Stimulated activated CD4-positive, alpha-beta T cell treated with anti-CD3 and anti-CD28 coated beads, Interleukin-2, amount 100 ng/mL, for 4 hours (primary cell): ENCODE results near the gene AQP7.
"Not testable (repeated sequence)": the region's sequence is repeated elsewhere in the genome, so short reads cannot be mapped to it uniquely, and the experiment has no call there.

ENCODE experiments used
- DNase-seq: peaks from one replicate; pipeline ENCODE4 v3.0.0-alpha.2; 2020; ENCODE audit warnings: low read depth

AQP7 gene

GRCh38 chr9:33395159-33395879 lies 7.0 kb downstream of the AQP7 start:
- DNase-seq = not testable (repeated sequence)

- DNase-seq = not testable (repeated sequence)
These were observed 8.4 kb downstream of the AQP7 start for GRCh38 chr9:33393986-33394385.

- no peak for DNase-seq
These were observed 8.8 kb downstream of the AQP7 start for GRCh38 chr9:33393581-33393980.

- not testable (repeated sequence) for DNase-seq
These were observed 9.8 kb downstream of the AQP7 start for GRCh38 chr9:33392591-33393021.

GRCh38 chr9:33391111-33391771 lies 11.1 kb downstream of the AQP7 start:
- DNase-seq = not testable (repeated sequence)

- DNase-seq = no peak
These were observed 14.0 kb downstream of the AQP7 start for GRCh38 chr9:33388110-33388994.

- DNase-seq = not testable (repeated sequence)
These were observed 15.4 kb downstream of the AQP7 start for GRCh38 chr9:33386998-33387397.

- DNase-seq = not testable (repeated sequence)
These were observed 15.7 kb downstream of the AQP7 start for GRCh38 chr9:33386641-33386996.

GRCh38 chr9:33385979-33386640 lies 16.3 kb downstream of the AQP7 start:
- DNase-seq = not testable (repeated sequence)

- not testable (repeated sequence) for DNase-seq
These were observed 16.8 kb downstream of the AQP7 start for GRCh38 chr9:33385536-33385935.

- not testable (repeated sequence) for DNase-seq
These were observed 19.0 kb downstream of the AQP7 start for GRCh38 chr9:33383396-33383795.

- DNase-seq = not testable (repeated sequence)
These were observed 20.0 kb downstream of the AQP7 start for GRCh38 chr9:33382397-33382796.

- no peak for DNase-seq
These were observed 21.1 kb downstream of the AQP7 start for GRCh38 chr9:33381231-33381791.

- no peak for DNase-seq
These were observed 21.8 kb downstream of the AQP7 start for GRCh38 chr9:33380390-33381094.

- no peak for DNase-seq
These were observed 22.5 kb downstream of the AQP7 start for GRCh38 chr9:33379666-33380389.

GRCh38 chr9:33378121-33378795 lies 24.1 kb downstream of the AQP7 start:
- no peak for DNase-seq

GRCh38 chr9:33377089-33377715 lies 25.2 kb downstream of the AQP7 start:
- DNase-seq = no peak

- no peak for DNase-seq
These were observed 26.5 kb downstream of the AQP7 start for GRCh38 chr9:33375841-33376321.

- no peak for DNase-seq
These were observed 27.0 kb downstream of the AQP7 start for GRCh38 chr9:33375238-33375840.
